DOHH2 (cell line): ENCODE data around the gene CDH22.

ENCODE experiments used
- EZH2phosphoT487 ChIP-seq: fragments of 200-600 bp; sonication (generic); IDR thresholded peaks from 2 replicates; pipeline ENCODE4 v1.6.1; 2017; ENCODE audit warnings: borderline replicate concordance, mild to moderate bottlenecking, antibody characterized with exemption, low read length, moderate library complexity, mixed read lengths
- TF ChIP-seq, protein P1 (sequence below): fragments of 200-600 bp; sonication (generic); IDR thresholded peaks from one replicate; pipeline ENCODE4 v1.5.1; 2014; ENCODE audit warnings: antibody characterized with exemption, mild to moderate bottlenecking, low read depth, low read length; ENCODE audit not compliant: poor library complexity, severe bottlenecking

DNA sequence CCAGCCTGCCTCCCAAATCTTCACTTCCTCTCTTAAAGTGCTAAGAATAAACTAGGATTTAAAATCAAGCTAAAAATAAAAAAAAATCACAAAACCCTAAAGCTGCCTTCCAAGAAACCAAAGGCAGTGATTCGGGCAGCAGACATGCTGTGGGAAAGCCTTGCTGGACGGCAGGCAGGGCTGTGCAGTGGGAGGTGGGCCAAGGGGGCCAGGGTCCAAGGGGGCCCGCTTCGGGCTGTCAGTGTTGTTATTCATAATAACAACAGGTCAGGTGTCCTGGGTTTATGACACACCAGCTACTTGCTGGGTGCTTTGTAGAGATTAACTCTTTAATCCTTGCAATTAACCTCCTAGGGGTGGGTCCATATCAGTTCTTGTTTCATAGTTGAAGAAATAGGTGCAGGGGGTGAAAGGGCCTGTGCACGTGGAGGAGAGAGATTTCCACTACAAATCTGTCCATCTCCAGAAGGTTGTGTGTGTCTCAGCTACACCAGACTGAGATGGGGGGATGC is 149.8 kb downstream of the CDH22 start:
- TF ChIP-seq, protein P1, sequence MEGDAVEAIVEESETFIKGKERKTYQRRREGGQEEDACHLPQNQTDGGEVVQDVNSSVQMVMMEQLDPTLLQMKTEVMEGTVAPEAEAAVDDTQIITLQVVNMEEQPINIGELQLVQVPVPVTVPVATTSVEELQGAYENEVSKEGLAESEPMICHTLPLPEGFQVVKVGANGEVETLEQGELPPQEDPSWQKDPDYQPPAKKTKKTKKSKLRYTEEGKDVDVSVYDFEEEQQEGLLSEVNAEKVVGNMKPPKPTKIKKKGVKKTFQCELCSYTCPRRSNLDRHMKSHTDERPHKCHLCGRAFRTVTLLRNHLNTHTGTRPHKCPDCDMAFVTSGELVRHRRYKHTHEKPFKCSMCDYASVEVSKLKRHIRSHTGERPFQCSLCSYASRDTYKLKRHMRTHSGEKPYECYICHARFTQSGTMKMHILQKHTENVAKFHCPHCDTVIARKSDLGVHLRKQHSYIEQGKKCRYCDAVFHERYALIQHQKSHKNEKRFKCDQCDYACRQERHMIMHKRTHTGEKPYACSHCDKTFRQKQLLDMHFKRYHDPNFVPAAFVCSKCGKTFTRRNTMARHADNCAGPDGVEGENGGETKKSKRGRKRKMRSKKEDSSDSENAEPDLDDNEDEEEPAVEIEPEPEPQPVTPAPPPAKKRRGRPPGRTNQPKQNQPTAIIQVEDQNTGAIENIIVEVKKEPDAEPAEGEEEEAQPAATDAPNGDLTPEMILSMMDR: no peak
- no peak for TF ChIP-seq EZH2phosphoT487
